GM23248 (cell line): ENCODE measurements around the gene CEP57. TPM values are rescaled to one million over a fixed set of nuclear protein-coding genes. Genes with fewer than 3 reads are reported as not detected.
A peak's percentile ranks its signal among the peaks of the same experiment; 100 is the strongest.

ENCODE experiments used
- DNase-seq: peaks from one replicate; pipeline ENCODE4 v3.0.0-alpha.2; 2015
- H2AFZ ChIP-seq: fragments of 200-600 bp; sonication (generic); 2 replicates; pipeline ENCODE4 v1.6.1; 2016; ENCODE audit warnings: antibody characterized with exemption
- H3F3A ChIP-seq: fragments of 200-600 bp; sonication (generic); 2 replicates; pipeline ENCODE4 v1.6.1; 2016; ENCODE audit warnings: mild to moderate bottlenecking, antibody characterized with exemption, mixed run types; ENCODE audit not compliant: insufficient read depth
- H3K27ac ChIP-seq: fragments of 200-600 bp; sonication (generic); 2 replicates; pipeline ENCODE4 v1.5.1; 2016; ENCODE audit warnings: mild to moderate bottlenecking
- H3K27me3 ChIP-seq: fragments of 200-600 bp; sonication (generic); replicated peaks from 2 replicates; pipeline ENCODE4 v1.6.1; 2016; ENCODE audit warnings: mild to moderate bottlenecking; ENCODE audit not compliant: insufficient read depth
- H3K36me3 ChIP-seq: fragments of 200-600 bp; sonication (generic); 2 replicates; pipeline ENCODE4 v1.6.1; 2016; ENCODE audit warnings: low read depth, mild to moderate bottlenecking
- H3K4me1 ChIP-seq: fragments of 200-600 bp; sonication (generic); 2 replicates; pipeline ENCODE4 v1.6.1; 2016; ENCODE audit warnings: mild to moderate bottlenecking; ENCODE audit not compliant: insufficient read depth
- H3K4me2 ChIP-seq: fragments of 200-600 bp; sonication (generic); one replicate; pipeline ENCODE4 v1.6.1; 2016; ENCODE audit warnings: mild to moderate bottlenecking; ENCODE audit not compliant: unreplicated experiment
- H3K4me3 ChIP-seq: fragments of 200-600 bp; sonication (generic); 2 replicates; pipeline ENCODE4 v1.5.1; 2016; ENCODE audit warnings: mild to moderate bottlenecking
- H3K79me2 ChIP-seq: fragments of 200-600 bp; sonication (generic); 2 replicates; pipeline ENCODE4 v1.6.1; 2016; ENCODE audit warnings: mild to moderate bottlenecking; ENCODE audit not compliant: insufficient read depth
- H3K9ac ChIP-seq: fragments of 200-600 bp; sonication (generic); 2 replicates; pipeline ENCODE4 v1.6.1; 2016; ENCODE audit warnings: mild to moderate bottlenecking
- H3K9me2 ChIP-seq: fragments of 200-600 bp; sonication (generic); 2 replicates; pipeline ENCODE4 v1.6.1; 2016; ENCODE audit warnings: mixed run types, mild to moderate bottlenecking, moderate library complexity; ENCODE audit not compliant: insufficient read depth
- H3K9me3 ChIP-seq: fragments of 200-600 bp; sonication (generic); one replicate; pipeline ENCODE4 v1.6.1; 2017; ENCODE audit warnings: low read depth
- H4K20me1 ChIP-seq: fragments of 200-600 bp; sonication (generic); 2 replicates; pipeline ENCODE4 v1.6.0; 2016; ENCODE audit not compliant: insufficient read depth
- EZH2 ChIP-seq: fragments of 200-600 bp; sonication (generic); IDR thresholded peaks from 2 replicates; pipeline ENCODE4 v1.6.1; 2018; ENCODE audit warnings: antibody characterized with exemption, mild to moderate bottlenecking; ENCODE audit not compliant: insufficient read depth, poor library complexity, severe bottlenecking
- EZH2phosphoT487 ChIP-seq: fragments of 200-600 bp; sonication (generic); IDR thresholded peaks from 2 replicates; pipeline ENCODE4 v1.6.1; 2018; ENCODE audit warnings: antibody characterized with exemption, moderate library complexity, mild to moderate bottlenecking, low read depth; ENCODE audit not compliant: insufficient read depth
- WGBS, 2 experiments: methylation state at CpG; one replicate each; pipeline ENCODE4 v1.1.6; 2015 to 2017; ENCODE audit warnings: low lambda C conversion rate in 2 of 2, low coverage in 1 of 2; ENCODE audit errors: missing lambda C conversion rate in 2 of 2; 5-methylcytosine and 5-hydroxymethylcytosine counted together
- in situ Hi-C: fragments of 300-500 bp; cut with MboI; formaldehyde crosslinking; loops from 2 replicates; pipeline ENCODE4 v1.15.0; 2020
- polyA plus RNA-seq: library from polyadenylated mRNA; unstranded; fragments of >200 nt; fragmentation: Nextera tagmentation; extraction: Ambion mirVana; gene quantifications from 2 replicates; pipeline ENCODE4 v1.2.1, GENCODE V29; 2016
- total RNA-seq: library from RNA; depleted of rRNA; stranded (reverse); fragments of >200 nt; shearing (Covaris generic); gene quantifications from 2 replicates; pipeline ENCODE4 v1.2.3, GENCODE V29; 2014; rRNA removed

CEP57 gene
- total RNA-seq (36.5 and 40.8 TPM in 2 replicates), polyA plus RNA-seq (39.7 and 41.1 TPM in 2 replicates)

DNA sequence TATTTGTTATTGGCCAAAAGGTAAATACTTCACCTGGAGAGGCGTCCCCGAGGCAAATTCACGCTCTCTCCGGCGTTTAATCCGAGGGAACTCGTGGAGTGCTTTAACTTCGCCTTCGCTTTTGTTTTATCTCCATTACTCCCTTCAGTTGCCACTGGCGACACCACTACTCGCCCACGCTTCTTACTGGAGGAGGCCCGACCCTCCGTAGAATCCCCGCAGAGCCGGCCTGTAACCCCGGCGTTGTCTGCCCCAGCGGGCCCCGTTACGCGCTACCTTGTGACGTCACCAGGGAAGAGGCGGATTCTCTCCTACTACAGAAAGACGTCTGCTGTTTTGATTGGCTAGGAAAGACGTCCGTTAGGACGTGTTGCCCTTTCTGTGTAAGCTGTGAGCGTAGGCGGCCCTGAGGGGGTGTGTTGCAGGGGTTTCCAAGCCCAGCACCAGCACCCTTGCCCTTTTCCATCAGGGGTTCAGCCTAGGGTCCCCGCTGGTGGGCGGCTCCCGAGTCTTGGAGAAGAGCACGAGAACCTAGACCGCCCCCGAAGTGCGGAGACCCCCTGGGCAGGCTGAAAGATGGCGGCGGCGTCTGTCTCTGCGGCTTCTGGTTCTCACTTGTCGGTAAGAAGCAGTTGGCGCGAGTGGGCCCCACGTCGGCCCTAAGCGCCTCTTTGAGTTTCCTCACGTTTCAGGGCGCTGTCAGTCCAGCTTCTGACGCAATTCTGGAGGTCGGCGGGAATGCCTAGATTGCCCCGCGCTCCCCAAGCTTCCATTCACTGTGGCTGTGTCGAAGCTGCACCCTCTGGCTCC, at the start of gene CEP57:
Gene CEP57 (plus strand): TSS at position 376 of the 810 bp plus-strand sequence. CDS start 201 bp downstream, at position 577.
- DNase-seq, result peak; percentile 98
- Histone ChIP-seq H3K9ac (peak within 1 kb of the TSS; percentile 96), H3K4me2 (peak within 1 kb of the TSS; percentile 93), H4K20me1 (no peaks in the 10 kb centered on the region), H3K4me3 (peak within 1 kb of the TSS; percentile 87), H3K27me3 (no peaks in the 10 kb centered on the region), H3F3A (peaks cover 4% of the 10 kb centered on the region; the same call in 1 of the 2 replicates), H3K36me3 (peaks cover 17% of the 10 kb centered on the region; the same call in 1 of the 2 replicates), H3K79me2 (peaks cover 84% of the 10 kb centered on the region), H3K9me2 (no peaks in the 10 kb centered on the region), H3K27ac (peak within 1 kb of the TSS; percentile 96), H3K9me3 (no peaks in the 10 kb centered on the region), H2AFZ (peak within 1 kb of the TSS; percentile 92), H3K4me1 (peaks cover 13% of the 10 kb centered on the region)
- WGBS, 2 experiments, result 1 to 2% methylated on average over 49 of the region's 55 CpGs
- in situ Hi-C loops, result no loop called here
- TF ChIP-seq EZH2phosphoT487 (no peak), EZH2 (no peak)

DNA sequence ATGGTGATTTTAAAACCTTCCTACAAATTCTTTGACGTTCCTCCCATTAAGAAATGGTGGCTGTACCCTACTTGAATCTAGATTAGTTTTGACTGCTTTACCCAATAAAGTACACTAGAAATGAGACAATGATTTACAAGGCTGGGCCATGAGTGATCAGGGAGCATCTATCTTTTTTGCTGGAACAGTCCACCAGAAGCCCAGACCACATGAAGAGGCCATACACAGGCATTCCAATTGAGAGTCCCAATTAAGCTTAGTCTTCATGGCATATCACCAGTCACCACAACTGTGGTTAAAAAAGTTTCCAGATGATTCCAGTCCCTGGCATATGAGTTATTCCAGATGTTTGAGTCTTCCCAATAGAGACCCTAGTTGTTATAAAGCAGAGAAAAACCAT, 40.2 kb upstream of the CEP57 start:
- Histone ChIP-seq H3K9ac (no peak overlapping the region), H4K20me1 (no peaks in the 10 kb centered on the region), H3K4me3 (no peak overlapping the region), H3F3A (0 out of 2 replicates have a peak, but pooled peaks cover 4% of the 10 kb centered on the region), H3K79me2 (no peaks in the 10 kb centered on the region), H3K9me2 (no peaks in the 10 kb centered on the region), H3K9me3 (no peaks in the 10 kb centered on the region), H3K27ac (no peak overlapping the region), H2AFZ (no peak overlapping the region), H3K36me3 (no peaks in the 10 kb centered on the region), H3K4me1 (no peaks in the 10 kb centered on the region), H3K27me3 (0 out of 2 replicates have a peak, but pooled peaks cover 4% of the 10 kb centered on the region), H3K4me2 (no peak overlapping the region)
- DNase-seq, result no peak
- TF ChIP-seq EZH2, result no peak
- TF ChIP-seq EZH2phosphoT487, result no peak
- in situ Hi-C loops, result no loop called here
- 65 to 86% methylated on average over 1 of the region's 1 CpG for WGBS, 2 experiments

DNA sequence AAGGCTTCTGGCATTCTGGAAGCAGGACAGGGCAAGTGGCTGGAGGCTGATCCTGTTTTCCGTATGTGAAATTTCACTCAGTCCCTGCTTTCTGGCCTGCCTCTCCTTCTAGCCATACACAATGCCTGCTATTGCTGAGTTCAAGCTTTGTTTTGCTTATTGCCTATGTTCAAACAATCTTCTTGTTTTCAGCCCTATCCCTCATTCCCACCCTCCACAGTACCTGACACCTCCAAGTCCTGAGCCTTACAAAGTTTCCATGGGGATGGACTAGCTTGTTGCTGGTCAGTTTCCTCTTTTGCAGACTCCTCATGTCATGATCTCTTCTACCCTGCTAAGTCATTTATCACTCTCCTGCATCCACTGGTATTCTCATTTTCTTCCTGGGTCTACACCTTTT, 38.8 kb upstream of the CEP57 start:
- 0 out of 2 replicates have a peak, but pooled peaks cover 4% of the 10 kb centered on the region for H3F3A ChIP-seq
- H3K79me2 ChIP-seq, result no peaks in the 10 kb centered on the region
- no peak overlapping the region for H2AFZ ChIP-seq
- no peaks in the 10 kb centered on the region for H3K9me2 ChIP-seq
- no peak overlapping the region for H3K9ac ChIP-seq
- WGBS, 2 experiments, result 52 to 60% methylated on average over 1 of the region's 1 CpG
- no peaks in the 10 kb centered on the region for H4K20me1 ChIP-seq
- 0 out of 2 replicates have a peak, but pooled peaks cover 9% of the 10 kb centered on the region for H3K27me3 ChIP-seq
- DNase-seq, result no peak
- in situ Hi-C loops, result no loop called here
- TF ChIP-seq EZH2 (no peak), EZH2phosphoT487 (no peak)
- no peak overlapping the region for H3K4me3 ChIP-seq
- H3K27ac ChIP-seq, result no peak overlapping the region
- no peaks in the 10 kb centered on the region for H3K4me1 ChIP-seq
- H3K9me3 ChIP-seq, result no peaks in the 10 kb centered on the region
- H3K4me2 ChIP-seq, result no peak overlapping the region
- no peaks in the 10 kb centered on the region for H3K36me3 ChIP-seq

DNA sequence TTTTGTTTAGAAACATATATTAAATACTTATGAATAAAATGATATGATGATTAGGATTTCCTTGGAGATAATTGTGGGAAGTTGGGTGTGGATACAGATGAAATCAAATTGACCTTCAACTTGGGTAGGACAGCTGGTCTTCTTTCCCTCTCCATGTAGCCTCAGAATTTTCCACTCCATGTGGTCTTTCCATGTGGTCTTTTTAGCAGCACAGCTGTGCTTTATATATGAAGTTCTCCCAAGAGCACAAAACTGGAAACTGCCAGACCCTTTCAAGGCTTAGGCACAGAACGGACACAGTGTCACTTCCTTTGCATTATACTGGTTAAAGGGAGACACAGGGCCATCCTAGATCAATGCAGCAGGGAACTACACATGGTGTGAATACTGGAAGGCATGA, 29.4 kb upstream of the CEP57 start:
- DNase-seq, result no peak
- Histone ChIP-seq H3K4me2 (no peak overlapping the region), H3K27ac (no peak overlapping the region), H3K4me1 (no peaks in the 10 kb centered on the region), H3F3A (no peaks in the 10 kb centered on the region), H3K9me3 (no peaks in the 10 kb centered on the region), H2AFZ (0 out of 2 replicates have a peak overlapping the region, but pooled peaks have one; percentile 7), H3K36me3 (no peaks in the 10 kb centered on the region), H3K9ac (no peak overlapping the region), H4K20me1 (no peaks in the 10 kb centered on the region), H3K9me2 (no peaks in the 10 kb centered on the region), H3K4me3 (no peak overlapping the region), H3K79me2 (no peaks in the 10 kb centered on the region), H3K27me3 (0 out of 2 replicates have a peak, but pooled peaks cover 5% of the 10 kb centered on the region)
- WGBS, 2 experiments, result 74 to 76% methylated on average over 1 of the region's 1 CpG
- in situ Hi-C loops, result loop anchor here (10.0 kb wide), 2 partner anchors 606 to 686 kb away; no protein-coding TSS in a partner anchor
- TF ChIP-seq EZH2phosphoT487 (no peak), EZH2 (no peak)
